DOHH2 (cell line): ENCODE measurements around the gene PTGDS.

ENCODE experiments used
- H3F3A ChIP-seq: fragments of 200-600 bp; sonication (generic), shearing (Covaris generic); 2 replicates; pipeline ENCODE4 v1.6.0; 2016; ENCODE audit warnings: antibody characterized with exemption, mild to moderate bottlenecking; ENCODE audit not compliant: control insufficient read depth, insufficient read depth
- H3K27ac ChIP-seq: fragments of 200-600 bp; sonication (generic); 2 replicates; pipeline ENCODE4 v1.5.1; 2014; ENCODE audit warnings: low read depth, mild to moderate bottlenecking, low read length, moderate library complexity
- H3K27me3 ChIP-seq: fragments of 200-600 bp; sonication (generic); 2 replicates; pipeline ENCODE4 v1.6.1; 2014; ENCODE audit warnings: mild to moderate bottlenecking, low read length, mixed read lengths; ENCODE audit not compliant: control insufficient read depth
- H3K36me3 ChIP-seq: fragments of 200-600 bp; sonication (generic); 2 replicates; pipeline ENCODE4 v1.6.1; 2014; ENCODE audit warnings: mild to moderate bottlenecking, low read length, moderate library complexity, mixed read lengths; ENCODE audit not compliant: control insufficient read depth
- H3K4me1 ChIP-seq: fragments of 200-600 bp; sonication (generic); 2 replicates; pipeline ENCODE4 v1.6.1; 2014; ENCODE audit warnings: mild to moderate bottlenecking, low read length, mixed read lengths; ENCODE audit not compliant: control insufficient read depth
- H3K4me2 ChIP-seq: fragments of 200-600 bp; sonication (generic); 2 replicates; pipeline ENCODE4 v1.6.0; 2014; ENCODE audit warnings: mild to moderate bottlenecking, low read length, moderate library complexity
- H3K4me3 ChIP-seq: fragments of 200-600 bp; sonication (generic); 2 replicates; pipeline ENCODE4 v1.5.1; 2014; ENCODE audit warnings: mild to moderate bottlenecking, low read length, mixed read lengths
- H3K79me2 ChIP-seq: fragments of 200-600 bp; sonication (generic); 2 replicates; pipeline ENCODE4 v1.6.1; 2014; ENCODE audit warnings: mild to moderate bottlenecking, low read length, mixed read lengths; ENCODE audit not compliant: control insufficient read depth
- H3K9me2 ChIP-seq: fragments of 200-600 bp; sonication (generic); replicated peaks from 2 replicates; pipeline ENCODE4 v1.6.1; 2014; ENCODE audit warnings: mild to moderate bottlenecking, low read length, mixed read lengths; ENCODE audit not compliant: control insufficient read depth
- H3K9me3 ChIP-seq: fragments of 200-600 bp; sonication (generic); 2 replicates; pipeline ENCODE4 v1.6.1; 2014; ENCODE audit warnings: antibody characterized with exemption, low read length, mixed read lengths; ENCODE audit not compliant: control insufficient read depth, insufficient read depth
- H4K20me1 ChIP-seq: fragments of 200-600 bp; sonication (generic); 2 replicates; pipeline ENCODE4 v1.6.0; 2014; ENCODE audit warnings: low read depth, mild to moderate bottlenecking, antibody characterized with exemption, low read length, moderate library complexity; ENCODE audit not compliant: control insufficient read depth, insufficient read depth
- CTCF ChIP-seq: fragments of 200-600 bp; sonication (generic); IDR thresholded peaks from one replicate; pipeline ENCODE4 v1.5.1; 2014; ENCODE audit warnings: antibody characterized with exemption, mild to moderate bottlenecking, low read depth, low read length; ENCODE audit not compliant: poor library complexity, severe bottlenecking
- EZH2phosphoT487 ChIP-seq: fragments of 200-600 bp; sonication (generic); IDR thresholded peaks from 2 replicates; pipeline ENCODE4 v1.6.1; 2017; ENCODE audit warnings: borderline replicate concordance, mild to moderate bottlenecking, antibody characterized with exemption, low read length, moderate library complexity, mixed read lengths

Gene PTGDS

GRCh38 chr9:136957461-136957860 is 19.8 kb upstream of the PTGDS start:
- no peak overlapping the region for H3K27ac ChIP-seq
- H3K36me3 ChIP-seq: no peaks in the 10 kb centered on the region
- no peaks in the 10 kb centered on the region for H3K4me1 ChIP-seq
- TF ChIP-seq CTCF (no peak), EZH2phosphoT487 (no peak)
- H3K79me2 ChIP-seq: no peaks in the 10 kb centered on the region
- no peak overlapping the region for H3K4me3 ChIP-seq
- no peaks in the 10 kb centered on the region for H3K9me2 ChIP-seq
- H4K20me1 ChIP-seq: no peaks in the 10 kb centered on the region
- H3K4me2 ChIP-seq: no peak overlapping the region
- no peaks in the 10 kb centered on the region for H3K27me3 ChIP-seq
- no peaks in the 10 kb centered on the region for H3K9me3 ChIP-seq
- no peaks in the 10 kb centered on the region for H3F3A ChIP-seq

GRCh38 chr9:136957901-136958300 is 19.4 kb upstream of the PTGDS start:
- no peaks in the 10 kb centered on the region for H3K79me2 ChIP-seq
- no peaks in the 10 kb centered on the region for H3F3A ChIP-seq
- no peak overlapping the region for H3K4me2 ChIP-seq
- H3K4me1 ChIP-seq: no peaks in the 10 kb centered on the region
- no peaks in the 10 kb centered on the region for H3K27me3 ChIP-seq
- H4K20me1 ChIP-seq: no peaks in the 10 kb centered on the region
- no peaks in the 10 kb centered on the region for H3K36me3 ChIP-seq
- H3K9me2 ChIP-seq: no peaks in the 10 kb centered on the region
- no peaks in the 10 kb centered on the region for H3K9me3 ChIP-seq
- no peak overlapping the region for H3K27ac ChIP-seq
- no peak for TF ChIP-seq CTCF
- no peak for TF ChIP-seq EZH2phosphoT487
- H3K4me3 ChIP-seq: no peak overlapping the region

GRCh38 chr9:136958473-136958872 is 18.8 kb upstream of the PTGDS start:
- Histone ChIP-seq H3K79me2 (no peaks in the 10 kb centered on the region), H3K36me3 (no peaks in the 10 kb centered on the region), H3K9me3 (no peaks in the 10 kb centered on the region), H3K9me2 (no peaks in the 10 kb centered on the region), H3F3A (no peaks in the 10 kb centered on the region), H3K4me1 (no peaks in the 10 kb centered on the region), H3K4me3 (no peak overlapping the region), H3K27me3 (no peaks in the 10 kb centered on the region), H3K4me2 (no peak overlapping the region), H3K27ac (no peak overlapping the region), H4K20me1 (no peaks in the 10 kb centered on the region)
- TF ChIP-seq EZH2phosphoT487 (no peak), CTCF (no peak)
